ENCODE data around the gene ZRANB1.

DNA sequence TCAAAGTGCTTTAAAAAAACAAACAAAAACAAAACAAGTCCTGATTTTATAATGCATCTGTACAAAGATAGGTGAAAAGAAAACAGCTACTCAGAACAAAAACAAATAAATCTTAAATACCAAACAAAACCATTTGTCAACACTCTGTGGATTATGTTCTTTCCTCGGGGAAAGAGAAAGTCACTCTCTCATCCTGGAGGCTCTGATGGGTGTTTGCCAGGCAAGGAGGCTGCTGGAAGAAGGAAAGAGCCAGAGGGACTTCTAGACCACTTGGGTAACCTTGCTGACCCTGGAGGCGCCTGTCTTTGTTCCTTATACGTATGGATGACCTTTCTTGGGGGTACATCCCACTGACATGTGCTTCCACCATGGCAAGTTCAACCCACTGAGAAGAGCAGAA, 92.8 kb downstream of the ZRANB1 start:
- TF ChIP-seq, protein P1, sequence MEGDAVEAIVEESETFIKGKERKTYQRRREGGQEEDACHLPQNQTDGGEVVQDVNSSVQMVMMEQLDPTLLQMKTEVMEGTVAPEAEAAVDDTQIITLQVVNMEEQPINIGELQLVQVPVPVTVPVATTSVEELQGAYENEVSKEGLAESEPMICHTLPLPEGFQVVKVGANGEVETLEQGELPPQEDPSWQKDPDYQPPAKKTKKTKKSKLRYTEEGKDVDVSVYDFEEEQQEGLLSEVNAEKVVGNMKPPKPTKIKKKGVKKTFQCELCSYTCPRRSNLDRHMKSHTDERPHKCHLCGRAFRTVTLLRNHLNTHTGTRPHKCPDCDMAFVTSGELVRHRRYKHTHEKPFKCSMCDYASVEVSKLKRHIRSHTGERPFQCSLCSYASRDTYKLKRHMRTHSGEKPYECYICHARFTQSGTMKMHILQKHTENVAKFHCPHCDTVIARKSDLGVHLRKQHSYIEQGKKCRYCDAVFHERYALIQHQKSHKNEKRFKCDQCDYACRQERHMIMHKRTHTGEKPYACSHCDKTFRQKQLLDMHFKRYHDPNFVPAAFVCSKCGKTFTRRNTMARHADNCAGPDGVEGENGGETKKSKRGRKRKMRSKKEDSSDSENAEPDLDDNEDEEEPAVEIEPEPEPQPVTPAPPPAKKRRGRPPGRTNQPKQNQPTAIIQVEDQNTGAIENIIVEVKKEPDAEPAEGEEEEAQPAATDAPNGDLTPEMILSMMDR (IDR thresholded peaks at IDR 0.05; ENCODE audit: poor library complexity), result no peak
- TF ChIP-seq EZH2 (IDR thresholded peaks at IDR 0.05; ENCODE audit: borderline replicate concordance), result no peak
- TF ChIP-seq EZH2phosphoT487 (IDR thresholded peaks at IDR 0.05; ENCODE audit: low read depth, severe bottlenecking, unreplicated experiment), result no peak
